DMS79 (cell line): ENCODE results near the gene RHBDD3.

ENCODE experiments used
- DNase-seq: peaks from one replicate; lab custom pipeline; 2025; lab: John Stamatoyannopoulos, UW

Gene RHBDD3

DNA sequence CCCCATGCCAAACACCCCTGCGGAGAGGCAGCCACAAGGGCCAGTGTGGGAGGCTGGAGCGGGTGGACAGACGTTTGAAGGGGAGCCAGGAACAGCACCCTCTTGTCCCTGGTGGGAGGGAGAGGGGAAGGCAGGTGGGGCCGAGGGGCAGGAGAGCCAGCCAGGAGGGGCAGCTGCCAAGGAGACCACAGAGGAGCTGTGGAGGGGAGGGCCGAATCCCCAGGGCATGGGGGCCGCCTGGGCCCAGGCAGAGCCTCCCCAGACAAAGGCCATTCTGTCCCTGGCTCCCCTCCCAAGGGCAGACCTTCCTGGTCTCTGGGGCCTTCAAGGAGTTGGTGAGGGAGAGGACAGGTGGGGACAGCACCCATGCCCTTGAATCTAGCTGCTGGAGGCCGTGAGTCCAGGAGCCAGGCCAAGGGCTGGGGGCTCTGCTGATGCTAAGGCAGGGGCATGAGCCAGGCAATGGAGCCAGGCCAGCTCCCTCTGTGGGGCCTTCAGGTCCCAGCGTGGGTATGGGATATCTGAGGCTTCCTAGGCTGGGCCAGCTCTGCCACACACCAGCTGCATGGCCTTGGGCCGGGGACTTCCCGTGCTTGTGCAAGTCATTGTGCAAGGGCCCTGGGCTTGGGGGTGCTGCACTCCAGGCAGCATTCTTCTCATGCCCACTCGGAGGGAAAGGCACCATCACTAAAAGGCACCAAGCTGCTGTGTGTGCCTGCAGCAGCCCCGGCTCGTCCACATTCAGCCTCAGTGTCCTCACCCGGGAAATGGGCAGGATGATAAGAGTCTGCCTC is 50.7 kb downstream of the RHBDD3 start:
- no peak for DNase-seq

DNA sequence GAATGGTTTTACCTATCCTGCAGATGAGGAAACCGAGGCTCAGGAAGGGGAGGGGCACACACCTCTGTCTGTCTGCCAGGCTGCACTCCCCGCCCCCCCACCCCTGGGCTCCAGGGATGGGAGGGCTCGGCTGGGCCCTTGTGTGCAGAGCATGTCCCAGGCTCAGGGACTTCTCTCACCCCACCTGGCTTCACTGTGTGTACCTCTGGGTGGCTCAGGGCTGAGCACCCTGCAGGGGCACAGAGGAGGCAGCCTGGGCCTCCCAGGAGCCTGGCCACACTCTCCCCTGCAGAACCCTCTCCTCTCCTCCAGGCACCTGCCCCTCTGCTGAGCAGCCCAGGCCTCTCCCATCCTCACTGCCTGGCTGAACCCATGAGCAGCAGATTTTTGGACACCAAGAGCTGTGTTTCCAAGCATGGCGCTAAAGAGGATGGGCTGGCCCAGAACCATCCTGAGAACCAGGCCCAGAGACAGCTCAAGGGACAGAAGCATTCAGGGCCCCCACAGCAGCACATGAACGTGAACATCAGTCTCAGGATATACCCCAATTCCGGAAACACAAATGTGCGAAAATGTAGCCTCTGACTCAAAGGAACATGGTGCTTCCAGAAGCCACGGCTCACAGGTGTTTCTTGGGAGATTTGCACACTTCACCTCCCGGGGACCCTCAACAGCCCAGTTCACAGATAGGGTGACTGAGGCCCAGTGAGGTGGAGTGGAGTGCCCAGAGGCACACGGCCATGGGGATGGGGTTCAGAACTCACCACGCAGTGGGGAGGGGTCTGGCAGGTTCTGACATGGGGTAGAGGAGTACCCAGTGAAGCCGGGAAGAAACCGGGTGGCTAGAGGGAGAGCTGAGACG is 51.5 kb downstream of the RHBDD3 start:
- no peak for DNase-seq

DNA sequence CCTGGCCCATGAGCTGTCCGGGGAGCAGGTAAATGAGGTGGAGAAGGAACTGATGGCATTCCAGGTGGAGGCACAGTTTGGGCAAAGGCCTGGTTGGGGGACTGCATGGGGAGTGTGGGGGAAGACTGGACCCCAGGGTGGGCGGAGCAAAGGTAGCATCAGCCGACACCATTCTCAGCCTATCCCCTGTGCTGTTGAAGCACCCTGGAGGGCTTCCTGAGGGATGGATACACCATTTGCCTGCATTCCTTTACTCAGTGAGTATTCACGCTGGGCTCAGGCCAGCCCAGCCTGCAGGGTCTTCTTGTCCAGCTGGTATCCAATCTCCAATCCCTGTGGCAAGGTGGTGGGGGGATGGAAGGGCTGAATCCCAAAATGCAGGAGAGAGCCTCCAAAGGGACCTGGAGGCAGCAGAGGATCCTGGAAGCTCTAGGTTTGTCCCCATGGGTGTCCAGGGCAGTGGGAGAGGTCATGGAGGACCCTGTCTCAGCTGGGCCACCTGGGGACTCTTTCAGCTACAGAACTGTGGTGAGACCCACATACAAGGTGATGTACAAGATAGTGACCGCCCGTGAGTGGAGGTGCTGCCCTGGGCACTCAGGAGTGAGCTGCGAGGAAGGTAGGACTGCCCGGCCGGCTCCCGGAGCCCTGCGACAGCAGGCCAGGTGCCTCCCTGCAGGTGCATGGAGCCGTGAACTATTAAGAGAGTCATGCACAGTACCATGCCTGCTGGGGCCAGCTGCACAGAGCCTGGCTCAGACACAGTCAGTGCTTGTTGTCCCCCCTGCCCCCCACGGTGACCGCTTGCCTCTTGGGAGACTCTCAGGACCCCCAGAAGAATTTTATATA is 52.5 kb downstream of the RHBDD3 start:
- no peak for DNase-seq

DNA sequence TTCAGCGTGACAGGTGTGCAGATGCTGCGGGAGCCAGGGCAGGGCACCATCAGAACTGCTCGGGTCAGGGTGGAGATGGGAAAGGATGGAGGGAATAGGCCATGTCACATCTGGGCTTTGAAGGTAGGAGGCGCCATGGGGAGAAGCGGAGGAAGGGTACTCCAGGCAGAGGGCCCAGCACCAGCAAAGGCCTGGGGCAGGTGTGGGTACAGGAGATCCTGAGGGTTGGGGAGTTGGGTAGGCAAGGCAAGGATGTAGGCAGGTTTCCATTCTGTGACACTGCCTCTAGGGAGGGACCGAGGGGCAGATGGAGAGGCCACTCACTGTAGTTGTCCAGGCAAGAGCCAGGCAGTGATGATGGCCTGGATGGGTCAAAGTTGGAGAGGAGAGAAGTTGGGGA is 53.5 kb downstream of the RHBDD3 start:
- DNase-seq: no peak

DNA sequence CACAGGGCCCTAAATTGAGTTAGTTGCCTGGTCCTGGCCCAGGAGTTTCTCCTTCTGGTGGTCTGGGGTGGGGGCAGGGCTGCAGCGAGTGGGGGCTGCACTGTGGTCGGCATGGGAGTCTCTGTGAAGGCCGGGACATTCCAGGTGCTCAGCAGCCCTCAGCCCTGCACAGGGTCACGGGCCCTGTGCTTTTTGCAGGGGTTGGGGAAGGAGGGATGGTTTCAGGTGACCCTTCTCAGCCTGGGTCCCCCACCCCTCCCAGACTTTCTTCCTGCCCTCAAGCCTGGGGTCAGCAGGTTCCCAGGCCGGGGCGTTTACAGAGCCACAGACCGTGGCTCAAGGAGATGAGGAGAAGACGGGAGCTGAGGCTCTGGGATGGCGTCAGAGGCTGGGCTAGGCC is 54.3 kb downstream of the RHBDD3 start:
- DNase-seq: no peak

DNA sequence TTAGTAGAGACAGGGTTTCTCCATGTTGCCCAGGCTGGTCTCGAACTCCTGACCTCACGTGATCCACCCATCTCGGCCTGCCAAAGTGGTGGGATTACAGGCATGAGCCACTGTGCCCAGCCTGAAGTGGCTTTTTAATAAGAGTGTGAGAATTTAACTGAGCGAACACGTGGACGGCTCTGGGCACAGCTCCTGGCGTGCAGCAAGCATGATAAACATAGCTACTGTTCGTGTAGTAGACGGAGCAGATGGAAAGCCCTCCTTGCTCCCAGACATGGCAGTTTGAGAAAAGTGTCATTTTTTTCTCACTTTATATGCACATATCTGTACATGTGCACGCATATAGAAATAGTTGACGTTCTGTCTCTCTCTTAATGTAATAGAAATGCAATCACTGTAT is 55.0 kb downstream of the RHBDD3 start:
- no peak for DNase-seq

DNA sequence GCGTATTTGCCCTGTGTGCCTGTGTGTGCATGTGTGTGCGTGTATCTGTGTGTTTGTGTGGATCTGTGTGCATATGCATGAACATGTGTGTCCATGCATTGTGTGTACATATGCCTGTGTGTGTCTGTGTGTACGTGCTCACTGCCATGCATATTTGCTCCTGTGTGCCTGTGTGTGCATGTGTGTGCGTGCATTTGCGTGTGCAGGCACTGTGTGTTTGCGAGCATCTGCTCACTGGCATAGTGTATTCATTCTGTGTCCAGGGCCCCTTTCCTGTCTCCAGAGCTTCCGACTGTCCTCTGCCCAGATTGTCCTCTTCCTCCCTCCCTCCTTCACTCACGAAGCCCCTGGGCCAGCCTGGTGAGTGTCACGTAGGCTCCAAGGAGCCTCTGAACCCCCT is 56.3 kb downstream of the RHBDD3 start:
- no peak for DNase-seq

DNA sequence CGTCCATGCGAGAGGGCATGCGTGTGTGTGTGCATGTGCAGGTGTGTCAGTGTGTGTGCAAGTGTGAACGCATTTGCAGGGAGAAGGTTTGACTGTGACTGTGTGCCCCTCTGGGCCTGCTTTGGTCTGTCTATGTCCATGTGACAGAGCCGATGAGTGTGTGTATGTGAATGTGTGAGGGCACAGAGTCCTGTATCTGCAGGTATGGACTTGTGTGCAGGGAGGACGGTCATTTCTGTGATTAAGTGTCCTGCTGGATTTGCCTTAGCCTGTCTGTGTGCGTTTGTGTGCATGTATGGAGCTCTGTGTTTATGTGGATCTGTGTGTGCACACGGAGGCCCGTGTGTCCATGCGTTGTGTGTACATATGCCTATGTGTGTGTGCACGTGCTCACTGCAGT is 56.7 kb downstream of the RHBDD3 start:
- no peak for DNase-seq
